Panc1 (cell line): ENCODE measurements around the gene CSMD2.

Experiments used
- CTCF ChIP-seq: fragments of 450-650 bp; IDR thresholded peaks from 2 replicates; pipeline ENCODE4 v1.5.1; 2017; ENCODE audit warnings: mild to moderate bottlenecking
- POLR2AphosphoS5 ChIP-seq: IDR thresholded peaks from 2 replicates; pipeline ENCODE4 v1.6.1; 2012; ENCODE audit warnings: mild to moderate bottlenecking, low read depth, low read length, moderate library complexity
- REST ChIP-seq, 2 experiments: IDR thresholded peaks; 2 replicates each; pipeline ENCODE4 v1.6.1; 2011 to 2012; ENCODE audit warnings: low read depth in 2 of 2, control low read depth in 1 of 2, low read length in 1 of 2, mild to moderate bottlenecking in 1 of 2, moderate library complexity in 1 of 2; ENCODE audit not compliant: insufficient read depth in 1 of 2
- SIN3A ChIP-seq: IDR thresholded peaks from 2 replicates; pipeline ENCODE4 v1.6.1; 2012; ENCODE audit warnings: low read depth, mild to moderate bottlenecking, low read length, moderate library complexity, borderline replicate concordance; ENCODE audit not compliant: insufficient read depth

GRCh38 chr1:33927721-33928120 lies 237.3 kb downstream of the CSMD2 start:
- no peak for TF ChIP-seq CTCF
- no peak for TF ChIP-seq POLR2AphosphoS5
- TF ChIP-seq REST (IDR thresholded peaks at IDR 0.05; ENCODE audit: insufficient read depth in 1 of 2, low read depth in 2 of 2, low read length in 1 of 2) = no peak
- TF ChIP-seq SIN3A = no peak
